GM12878 (cell line): ENCODE data around the gene ERN1. TPM values are rescaled to one million over a fixed set of nuclear protein-coding genes. Genes with fewer than 3 reads are reported as not detected.

ENCODE experiments used
- BHLHE40 ChIP-seq, 2 experiments: fragments of 450-650 bp in 1 of 2; IDR thresholded peaks; 2 replicates each; pipeline ENCODE4 v1.6.1; 2011 to 2017; ENCODE audit warnings: low read depth in 2 of 2, borderline replicate concordance in 1 of 2, improper control_type of control experiment in 1 of 2, low read length in 1 of 2, mild to moderate bottlenecking in 1 of 2
- CEBPZ ChIP-seq: fragments of 150-350 bp; IDR thresholded peaks from 2 replicates; pipeline ENCODE4 v1.6.1; 2016; ENCODE audit warnings: low read depth, low read length
- CREB1 ChIP-seq: IDR thresholded peaks from 2 replicates; pipeline ENCODE4 v1.6.1; 2012; ENCODE audit warnings: low read depth, mild to moderate bottlenecking, inconsistent platforms
- FOS ChIP-seq: IDR thresholded peaks from 3 replicates; pipeline ENCODE4 v1.6.1; 2011; ENCODE audit warnings: borderline replicate concordance; ENCODE audit not compliant: insufficient read length; ENCODE audit errors: extremely low read depth
- GATAD2B ChIP-seq: fragments of 450-650 bp; conservative IDR thresholded peaks from 2 replicates; pipeline ENCODE4 v1.6.1; 2017; ENCODE audit warnings: low read depth, mild to moderate bottlenecking, moderate library complexity
- LARP7 ChIP-seq: fragments of 450-650 bp; IDR thresholded peaks from 2 replicates; pipeline ENCODE4 v1.6.1; 2017; ENCODE audit warnings: mild to moderate bottlenecking
- MXI1 ChIP-seq: fragments of 150-350 bp; IDR thresholded peaks from 2 replicates; pipeline ENCODE4 v1.6.1; 2011; ENCODE audit warnings: low read depth, mild to moderate bottlenecking, inconsistent platforms, low read length, improper control_type of control experiment
- NR2F1 ChIP-seq: fragments of 450-650 bp; conservative IDR thresholded peaks from 2 replicates; pipeline ENCODE4 v1.6.1; 2017; ENCODE audit warnings: mild to moderate bottlenecking
- RAD21 ChIP-seq: IDR thresholded peaks from 2 replicates; pipeline ENCODE4 v1.6.1; 2011; ENCODE audit warnings: mild to moderate bottlenecking, low read depth, low read length, moderate library complexity; ENCODE audit not compliant: insufficient read depth
- RAD51 ChIP-seq: fragments of 450-650 bp; IDR thresholded peaks from 2 replicates; pipeline ENCODE4 v1.6.1; 2016; ENCODE audit warnings: moderate library complexity, mild to moderate bottlenecking, inconsistent platforms
- RCOR1 ChIP-seq: conservative IDR thresholded peaks from 2 replicates; pipeline ENCODE4 v1.6.1; 2012; ENCODE audit warnings: low read depth, low read length, improper control_type of control experiment
- RUNX3 ChIP-seq: IDR thresholded peaks from 2 replicates; pipeline ENCODE4 v1.6.1; 2012; ENCODE audit warnings: low read length, inconsistent platforms
- SIN3A ChIP-seq: IDR thresholded peaks from 2 replicates; pipeline ENCODE4 v1.6.1; 2012; ENCODE audit warnings: low read depth, low read length, improper control_type of control experiment
- ZBTB11 ChIP-seq: fragments of 450-650 bp; formaldehyde crosslinking; IDR thresholded peaks from 2 replicates; pipeline ENCODE4 v1.5.0; 2022; ENCODE audit warnings: mild to moderate bottlenecking, missing genetic modification characterization
- ZNF687 ChIP-seq: fragments of 450-650 bp; IDR thresholded peaks from 2 replicates; pipeline ENCODE4 v1.6.1; 2017; ENCODE audit warnings: mild to moderate bottlenecking, moderate library complexity
- polyA plus RNA-seq, 11 experiments: library from polyadenylated mRNA; depleted of rRNA in 4 of 11; unstranded in 6 of 11; stranded (reverse) in 5 of 11; fragments of >200 nt; fragmentation: Nextera tagmentation in 4 of 11; fragmentation: Illumina TruSeq in 1 of 11; extraction: Ambion mirVana in 4 of 11; extraction: Trizol in 1 of 11; gene quantifications; 1 replicate in 1 of 11; 2 replicates in 10 of 11; pipeline versions ENCODE4 v1.2.1 to v1.2.3, GENCODE V29; 2011 to 2016; ENCODE audit warnings: inconsistent platforms in 2 of 11, missing spikeins in 2 of 11, low read depth in 1 of 11
- total RNA-seq, 4 experiments: library from RNA; depleted of rRNA in 3 of 4; stranded (reverse); fragments of >200 nt in 3 of 4; fragmentation: Illumina TruSeq in 1 of 4; extraction: Trizol in 1 of 4; gene quantifications; 2 replicates each; pipeline versions ENCODE4 v1.2.1 to v1.2.3, GENCODE V29; 2013 to 2021
- TF ChIP-seq, protein P1 (sequence below): fragments of 450-650 bp; IDR thresholded peaks from 2 replicates; pipeline ENCODE4 v1.6.1; 2017; ENCODE audit warnings: mild to moderate bottlenecking, low read depth, inconsistent platforms; ENCODE audit not compliant: poor library complexity, severe bottlenecking

ERN1 gene
- total and polyA plus RNA-seq, 10 of the 15 experiments (the other 5 are each of a cell fraction or from before 2014, with no cell fraction given), result 2.6 to 19.2 (median 7.6) TPM

DNA sequence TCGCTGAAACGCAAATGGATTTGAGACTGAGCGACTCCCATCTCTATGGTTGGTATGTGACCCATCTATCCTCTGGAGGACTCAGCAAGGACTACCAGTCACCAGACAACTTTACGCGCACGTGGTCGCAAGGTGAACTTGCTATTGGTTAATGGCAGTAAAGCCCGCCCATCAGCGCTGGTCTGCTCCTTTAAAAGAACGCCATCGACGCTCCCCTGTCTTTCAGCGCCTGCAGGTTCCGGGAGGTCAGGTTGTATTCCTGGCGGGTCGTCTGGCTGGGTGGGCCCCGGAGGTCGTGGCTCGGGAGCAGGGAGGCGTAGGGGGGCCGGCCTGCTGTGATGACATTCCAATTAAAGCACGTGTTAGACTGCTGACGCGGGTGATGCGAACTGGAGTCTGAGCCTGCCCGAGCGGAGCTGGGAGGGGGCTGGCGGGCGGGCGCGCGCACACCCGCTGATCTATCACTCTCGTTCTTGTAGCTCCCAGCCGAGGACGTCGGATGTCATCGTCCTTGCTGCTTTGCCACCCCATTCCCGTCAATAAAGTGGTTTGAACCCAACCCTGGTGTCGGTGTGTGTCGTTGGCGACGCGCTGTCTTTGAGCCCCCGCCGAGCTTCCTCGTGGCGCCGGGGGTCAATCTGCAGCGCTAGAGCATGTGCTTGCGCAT lies 15.9 kb upstream of the ERN1 start (continued):
- TF ChIP-seq ZBTB11 (CRISPR knock-in tag) (peak; percentile 33; the same call in 1 of the 2 replicates), CREB1 (peak; percentile 88), RAD21 (no peak), GATAD2B (peak; percentile 42; the same call in 1 of the 2 replicates), FOS (peak; percentile 77), CEBPZ (no peak), RAD51 (peak; percentile 98), MXI1 (peak; percentile 75), BHLHE40 (IDR thresholded peaks at IDR 0.05; ENCODE audit: borderline replicate concordance in 1 of 2, low read depth in 2 of 2, low read length in 1 of 2) (peak; percentile 56 to 86; a peak in 3 of 4 replicates), NR2F1 (peak; percentile 80), LARP7 (no peak; the same call in none of the 2 replicates), RUNX3 (no peak; the same call in 1 of the 2 replicates), ZNF687 (peak; percentile 92), SIN3A (peak; percentile 93), RCOR1 (peak; percentile 38; the same call in 1 of the 2 replicates)
- TF ChIP-seq, protein P1, sequence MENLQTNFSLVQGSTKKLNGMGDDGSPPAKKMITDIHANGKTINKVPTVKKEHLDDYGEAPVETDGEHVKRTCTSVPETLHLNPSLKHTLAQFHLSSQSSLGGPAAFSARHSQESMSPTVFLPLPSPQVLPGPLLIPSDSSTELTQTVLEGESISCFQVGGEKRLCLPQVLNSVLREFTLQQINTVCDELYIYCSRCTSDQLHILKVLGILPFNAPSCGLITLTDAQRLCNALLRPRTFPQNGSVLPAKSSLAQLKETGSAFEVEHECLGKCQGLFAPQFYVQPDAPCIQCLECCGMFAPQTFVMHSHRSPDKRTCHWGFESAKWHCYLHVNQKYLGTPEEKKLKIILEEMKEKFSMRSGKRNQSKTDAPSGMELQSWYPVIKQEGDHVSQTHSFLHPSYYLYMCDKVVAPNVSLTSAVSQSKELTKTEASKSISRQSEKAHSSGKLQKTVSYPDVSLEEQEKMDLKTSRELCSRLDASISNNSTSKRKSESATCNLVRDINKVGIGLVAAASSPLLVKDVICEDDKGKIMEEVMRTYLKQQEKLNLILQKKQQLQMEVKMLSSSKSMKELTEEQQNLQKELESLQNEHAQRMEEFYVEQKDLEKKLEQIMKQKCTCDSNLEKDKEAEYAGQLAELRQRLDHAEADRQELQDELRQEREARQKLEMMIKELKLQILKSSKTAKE, result peak; percentile 20
